Mammary epithelial cell (primary cell): Measurements from ENCODE around the gene MRC2.

Source experiments
- CTCF ChIP-seq, 2 donors: IDR thresholded peaks in 1 of 2; conservative IDR thresholded peaks in 1 of 2; 2 replicates each; pipeline ENCODE4 v1.5.1; 2011 to 2012; ENCODE audit warnings: inconsistent platforms in 2 of 2, low read length in 2 of 2, mild to moderate bottlenecking in 2 of 2, control low read depth in 1 of 2, low read depth in 1 of 2; ENCODE audit not compliant: insufficient read depth in 1 of 2; ENCODE audit errors: extremely low read depth in 1 of 2
- EZH2 ChIP-seq: IDR thresholded peaks from 2 replicates; pipeline ENCODE4 v1.6.1; 2012; ENCODE audit warnings: low read length, inconsistent platforms, borderline replicate concordance

- TF ChIP-seq CTCF (conservative IDR thresholded peaks at IDR 0.05 in 1 of 2, IDR thresholded peaks at IDR 0.05 in 1 of 2; ENCODE audit: extremely low read depth in 1 of 2, insufficient read depth in 1 of 2, low read depth in 1 of 2, low read length in 2 of 2) (no peak), EZH2 (no peak)
Measured at GRCh38 chr17:62692159-62692651, 64.7 kb downstream of the MRC2 start.
